ENCODE data around the gene TMEFF1.

TMEFF1 gene

DNA sequence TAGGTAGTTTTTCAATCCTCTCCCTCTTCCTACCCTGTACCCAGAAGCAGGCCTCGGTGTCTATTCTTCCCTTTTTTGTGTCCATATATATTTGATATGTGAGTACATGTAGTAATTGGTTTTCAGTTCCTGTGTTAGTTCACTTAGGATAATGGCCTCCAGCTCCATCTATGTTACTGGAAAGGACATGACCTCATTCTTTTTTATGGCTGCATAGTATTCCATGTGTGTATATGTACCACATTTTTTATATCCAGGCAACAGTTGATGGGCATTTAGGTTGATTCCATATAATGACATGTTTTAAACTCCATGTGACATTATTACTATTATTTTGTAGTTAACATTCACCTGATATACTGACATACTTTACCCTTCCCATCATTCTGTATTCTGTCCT is 154.0 kb downstream of the TMEFF1 start:
- no peak for DNase-seq
